Natural killer cell (primary cell): ENCODE measurements around the gene ZNF837. TPM values are rescaled to one million over a fixed set of nuclear protein-coding genes. Genes with fewer than 3 reads are reported as not detected.

ENCODE experiments used
- ATAC-seq, 3 donors: fragments of 150-1000 bp in 2 of 3; fragments of 200-7000 bp in 1 of 3; cut with Tn5 transposase; 1 replicate in 1 of 3; 2 replicates in 2 of 3; pipeline ENCODE4 v1.10.0; 2021; ENCODE audit warnings: mild to moderate bottlenecking in 2 of 3, moderate library complexity in 2 of 3
- DNase-seq, 2 donors: peaks; one replicate each; pipeline versions ENCODE4 v3.0.0 to v3.0.0-alpha.2; 2013 to 2021; ENCODE audit warnings: mixed read lengths in 1 of 2
- H3K27ac ChIP-seq: one replicate; pipeline ENCODE4 v1.5.1; 2013; ENCODE audit warnings: mild to moderate bottlenecking, low read length
- H3K27me3 ChIP-seq: one replicate; pipeline ENCODE4 v1.6.1; 2013; ENCODE audit warnings: low read length; ENCODE audit not compliant: control insufficient read depth, insufficient read depth
- H3K36me3 ChIP-seq: one replicate; pipeline ENCODE4 v1.6.1; 2013; ENCODE audit warnings: low read length; ENCODE audit not compliant: control insufficient read depth, insufficient read depth
- H3K4me1 ChIP-seq: one replicate; pipeline ENCODE4 v1.6.1; 2013; ENCODE audit warnings: low read length; ENCODE audit not compliant: control insufficient read depth, insufficient read depth
- H3K4me3 ChIP-seq: one replicate; pipeline ENCODE4 v1.5.1; 2013; ENCODE audit warnings: low read length
- H3K9me3 ChIP-seq: one replicate; pipeline ENCODE4 v1.6.1; 2013; ENCODE audit warnings: low read length; ENCODE audit not compliant: control insufficient read depth, insufficient read depth
- H3K27ac Mint-ChIP-seq, 2 donors: one replicate each; pipeline ENCODE4 v1.8.0; 2022; ENCODE audit warnings: mild to moderate bottlenecking in 2 of 2, mixed read lengths in 2 of 2, moderate library complexity in 1 of 2
- H3K27me3 Mint-ChIP-seq, 2 donors: one replicate each; pipeline ENCODE4 v1.8.0; 2022; ENCODE audit warnings: low read depth in 2 of 2, mixed read lengths in 2 of 2
- H3K36me3 Mint-ChIP-seq: one replicate; pipeline ENCODE4 v1.8.0; 2022; ENCODE audit warnings: mixed read lengths
- H3K4me1 Mint-ChIP-seq, 2 donors: one replicate each; pipeline ENCODE4 v1.8.0; 2022; ENCODE audit warnings: mixed read lengths in 2 of 2
- H3K4me3 Mint-ChIP-seq: one replicate; pipeline ENCODE4 v1.8.0; 2022; ENCODE audit warnings: mild to moderate bottlenecking, moderate library complexity, mixed read lengths
- H3K9me3 Mint-ChIP-seq, 2 donors: one replicate each; pipeline ENCODE4 v1.8.0; 2022; ENCODE audit warnings: mixed read lengths in 2 of 2
- WGBS: methylation state at CpG from one replicate; pipeline ENCODE4 v1.1.7; 2013; ENCODE audit warnings: missing lambda C conversion rate; ENCODE audit not compliant: insufficient coverage; 5-methylcytosine and 5-hydroxymethylcytosine counted together
- intact Hi-C: fragments of 100-400 bp; cut with micrococcal nuclease; formaldehyde crosslinking; loops from one replicate; pipeline ENCODE4 v1.14.2; 2022
- total RNA-seq, 4 donors: library from RNA; stranded (reverse); fragments of 120-200 nt in 1 of 4; gene quantifications; one replicate each; pipeline versions ENCODE4 v1.2.3 to v1.2.4, GENCODE V29; 2013 to 2022
- TF ChIP-seq, protein P1 (sequence below): fragments of 200-600 bp; IDR thresholded peaks from one replicate; pipeline ENCODE4 v1.8.0; 2022; ENCODE audit warnings: antibody characterized with exemption

Gene ZNF837
- total RNA-seq, 3 donors from 2014 or later (not counting 1 experiment from before 2014, with no cell fraction given), result 0.63 to 1.4 (median 1.3) TPM

DNA sequence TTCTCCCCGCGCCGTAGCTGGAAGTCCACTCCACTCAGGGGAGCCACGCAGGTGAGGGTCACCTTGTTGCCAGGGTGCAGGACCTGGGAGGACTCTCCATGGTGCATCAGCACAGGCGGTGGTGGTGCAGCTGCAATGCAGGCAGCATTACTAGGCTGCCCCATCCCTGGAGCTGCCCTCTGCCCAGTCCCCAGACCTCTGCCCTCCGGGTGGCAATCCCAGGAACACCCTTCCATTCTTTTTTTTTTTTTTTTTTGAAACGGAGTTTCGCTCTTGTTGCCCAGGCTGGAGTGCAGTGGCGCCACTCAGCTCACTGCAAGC, 29.3 kb downstream of the ZNF837 start:
- TF ChIP-seq, protein P1, sequence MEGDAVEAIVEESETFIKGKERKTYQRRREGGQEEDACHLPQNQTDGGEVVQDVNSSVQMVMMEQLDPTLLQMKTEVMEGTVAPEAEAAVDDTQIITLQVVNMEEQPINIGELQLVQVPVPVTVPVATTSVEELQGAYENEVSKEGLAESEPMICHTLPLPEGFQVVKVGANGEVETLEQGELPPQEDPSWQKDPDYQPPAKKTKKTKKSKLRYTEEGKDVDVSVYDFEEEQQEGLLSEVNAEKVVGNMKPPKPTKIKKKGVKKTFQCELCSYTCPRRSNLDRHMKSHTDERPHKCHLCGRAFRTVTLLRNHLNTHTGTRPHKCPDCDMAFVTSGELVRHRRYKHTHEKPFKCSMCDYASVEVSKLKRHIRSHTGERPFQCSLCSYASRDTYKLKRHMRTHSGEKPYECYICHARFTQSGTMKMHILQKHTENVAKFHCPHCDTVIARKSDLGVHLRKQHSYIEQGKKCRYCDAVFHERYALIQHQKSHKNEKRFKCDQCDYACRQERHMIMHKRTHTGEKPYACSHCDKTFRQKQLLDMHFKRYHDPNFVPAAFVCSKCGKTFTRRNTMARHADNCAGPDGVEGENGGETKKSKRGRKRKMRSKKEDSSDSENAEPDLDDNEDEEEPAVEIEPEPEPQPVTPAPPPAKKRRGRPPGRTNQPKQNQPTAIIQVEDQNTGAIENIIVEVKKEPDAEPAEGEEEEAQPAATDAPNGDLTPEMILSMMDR, result no peak
- no peaks in the 10 kb centered on the region for H3K36me3 ChIP-seq
- H3K4me3 ChIP-seq, result no peak overlapping the region
- Mint-ChIP-seq H3K4me1 (peaks cover 6 to 15% of the 10 kb centered on the region in 2 donors), H3K27ac (no peak overlapping the region), H3K4me3 (no peak overlapping the region), H3K36me3 (no peaks in the 10 kb centered on the region), H3K9me3 (no peaks in the 10 kb centered on the region), H3K27me3 (peaks cover 0 to 18% of the 10 kb centered on the region in 2 donors)
- no peak for DNase-seq
- H3K27me3 ChIP-seq, result no peaks in the 10 kb centered on the region
- intact Hi-C loops, result no loop called here
- peaks cover 29% of the 10 kb centered on the region for H3K4me1 ChIP-seq
- no peak overlapping the region for H3K27ac ChIP-seq
- no peaks in the 10 kb centered on the region for H3K9me3 ChIP-seq
- whole genome bisulfite sequencing, result 97% methylated on average over 8 of the region's 9 CpGs
- no peak for ATAC-seq

DNA sequence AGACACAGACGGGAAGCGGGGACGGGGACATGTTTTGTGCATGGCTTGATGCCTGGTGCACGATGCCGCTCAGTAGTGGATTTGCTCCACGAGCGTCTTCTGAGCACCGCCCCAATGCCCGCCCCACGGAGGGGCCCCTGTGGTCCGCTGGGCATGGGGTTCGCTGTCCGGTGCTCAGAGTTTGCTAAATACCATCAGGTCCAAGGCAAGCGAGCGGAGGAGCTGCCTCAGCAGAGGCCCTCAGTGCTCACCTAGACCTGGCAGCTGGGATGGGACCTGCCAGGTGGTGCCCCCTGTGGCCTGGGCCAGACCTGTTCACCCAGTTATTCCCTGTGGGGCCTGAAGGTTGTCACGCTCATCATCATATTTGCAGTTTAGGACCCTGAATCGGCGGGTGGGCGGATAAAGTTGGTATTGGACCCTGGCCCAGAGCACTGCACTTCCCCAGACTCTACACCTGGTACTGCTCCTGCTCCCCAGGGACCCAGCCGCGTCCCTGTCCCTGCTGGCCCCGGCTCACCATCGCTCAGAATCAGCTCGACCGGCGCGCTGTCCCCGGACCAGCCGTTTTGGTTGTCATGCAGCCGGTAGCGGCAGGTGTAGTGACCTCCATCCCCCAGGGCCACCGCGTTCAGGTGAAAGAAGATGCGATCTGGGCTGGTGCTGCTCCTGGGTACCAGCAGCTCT, 29.8 kb downstream of the ZNF837 start:
- Mint-ChIP-seq H3K4me1 (peaks cover 6 to 15% of the 10 kb centered on the region in 2 donors), H3K27me3 (peaks cover 0 to 20% of the 10 kb centered on the region in 2 donors), H3K36me3 (no peaks in the 10 kb centered on the region), H3K4me3 (no peak overlapping the region), H3K27ac (no peak overlapping the region), H3K9me3 (no peaks in the 10 kb centered on the region)
- peaks cover 28% of the 10 kb centered on the region for H3K4me1 ChIP-seq
- ATAC-seq, result no peak
- no peak overlapping the region for H3K4me3 ChIP-seq
- 90% methylated on average over 34 of the region's 34 CpGs for whole genome bisulfite sequencing
- H3K9me3 ChIP-seq, result no peaks in the 10 kb centered on the region
- intact Hi-C loops, result no loop called here
- H3K36me3 ChIP-seq, result no peaks in the 10 kb centered on the region
- H3K27ac ChIP-seq, result no peak overlapping the region
- DNase-seq, result no peak
- H3K27me3 ChIP-seq, result no peaks in the 10 kb centered on the region
- TF ChIP-seq, protein P1, result no peak

DNA sequence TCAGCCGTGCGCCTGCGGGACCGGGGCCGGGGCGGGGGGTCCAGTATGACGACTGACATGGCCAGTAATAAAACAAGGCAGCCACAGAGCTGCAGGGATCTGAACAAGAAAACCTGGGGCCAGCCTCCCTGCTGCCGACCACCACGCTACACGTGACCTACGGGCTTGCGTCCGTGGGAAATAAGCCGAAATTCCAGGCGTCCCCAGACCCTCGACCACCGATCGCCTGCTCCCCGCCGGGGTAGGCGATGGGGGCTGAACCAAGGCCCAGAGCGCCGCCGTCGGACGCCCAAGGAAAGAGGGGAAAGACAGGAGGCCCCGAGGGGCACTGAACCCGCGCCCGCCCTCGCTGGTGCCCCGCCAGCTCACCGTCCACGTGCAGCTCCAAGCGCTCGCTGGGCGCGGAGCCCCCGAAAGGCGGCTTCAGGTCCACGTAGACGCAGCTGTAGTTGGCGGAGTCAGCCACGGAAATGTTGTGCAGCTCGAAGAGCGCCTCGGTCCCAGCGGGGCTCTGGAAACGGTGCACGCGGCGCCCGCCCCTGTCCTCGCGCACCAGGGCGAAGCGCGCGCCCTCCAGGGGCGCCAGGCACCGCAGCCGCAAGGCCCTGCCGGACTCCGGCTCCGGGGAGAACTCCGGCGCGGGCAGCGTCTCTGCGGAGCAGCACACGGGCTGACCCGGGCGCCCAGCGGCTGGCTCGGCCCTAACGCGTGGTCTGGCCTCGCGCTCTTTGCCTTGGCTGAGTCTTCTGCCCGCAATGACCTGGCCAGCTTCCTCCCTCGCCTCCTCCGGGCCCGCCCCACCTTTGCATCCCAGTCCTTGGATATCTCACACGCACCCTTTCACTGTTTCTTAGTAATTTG, 30.6 kb downstream of the ZNF837 start:
- 76% methylated on average over 84 of the region's 84 CpGs for WGBS
- TF ChIP-seq, protein P1, result no peak
- Histone ChIP-seq H3K36me3 (no peaks in the 10 kb centered on the region), H3K9me3 (no peaks in the 10 kb centered on the region), H3K27ac (no peak overlapping the region), H3K4me1 (peaks cover 23% of the 10 kb centered on the region), H3K4me3 (no peak overlapping the region), H3K27me3 (no peaks in the 10 kb centered on the region)
- intact Hi-C loops, result no loop called here
- Mint-ChIP-seq H3K27ac (no peak overlapping the region), H3K4me3 (no peak overlapping the region), H3K4me1 (peaks cover 6 to 15% of the 10 kb centered on the region in 2 donors), H3K36me3 (no peaks in the 10 kb centered on the region), H3K9me3 (no peaks in the 10 kb centered on the region), H3K27me3 (peaks cover 0 to 27% of the 10 kb centered on the region in 2 donors)
- DNase-seq (no peak), ATAC-seq (no peak)
